HepG2 (cell line): ENCODE data around the gene LRP1-AS.

ENCODE experiments used
- BCLAF1 ChIP-seq: fragments of 450-650 bp; IDR thresholded peaks from 2 replicates; pipeline ENCODE4 v1.6.1; 2017; ENCODE audit warnings: mild to moderate bottlenecking
- BRCA1 ChIP-seq: sonication (generic); formaldehyde crosslinking; IDR thresholded peaks from 2 replicates; pipeline ENCODE4 v1.4.0; 2020; ENCODE audit warnings: missing genetic modification reagents
- GRHL1 ChIP-seq: sonication (generic); formaldehyde crosslinking; conservative IDR thresholded peaks from 2 replicates; pipeline ENCODE4 v1.8.0; 2022; ENCODE audit warnings: missing genetic modification reagents
- MTA1 ChIP-seq: sonication (generic); formaldehyde crosslinking; IDR thresholded peaks from 2 replicates; pipeline ENCODE4 v1.4.0; 2020; ENCODE audit warnings: missing genetic modification reagents, mild to moderate bottlenecking, borderline replicate concordance
- POLR2A ChIP-seq, 2 experiments: IDR thresholded peaks; 2 replicates each; pipeline ENCODE4 v1.6.1; 2011; ENCODE audit warnings: low read depth in 2 of 2, low read length in 2 of 2, mild to moderate bottlenecking in 1 of 2, moderate library complexity in 1 of 2; ENCODE audit not compliant: insufficient read depth in 1 of 2
- SMC3 ChIP-seq: IDR thresholded peaks from 2 replicates; pipeline ENCODE4 v1.6.1; 2011; ENCODE audit warnings: low read length, improper control_type of control experiment
- SP2 ChIP-seq: sonication (generic); formaldehyde crosslinking; IDR thresholded peaks from 2 replicates; pipeline ENCODE4 v1.5.1; 2020; ENCODE audit warnings: mild to moderate bottlenecking, missing genetic modification reagents
- SUZ12 ChIP-seq: fragments of 150-350 bp; IDR thresholded peaks from 2 replicates; pipeline ENCODE4 v1.6.1; 2014; ENCODE audit warnings: low read depth, low read length
- ZNF572 ChIP-seq: sonication (generic); formaldehyde crosslinking; IDR thresholded peaks from 2 replicates; pipeline ENCODE4 v1.5.1; 2020; ENCODE audit warnings: mild to moderate bottlenecking, missing genetic modification reagents
- TF ChIP-seq, protein P1 (sequence below): sonication (generic); formaldehyde crosslinking; IDR thresholded peaks from 2 replicates; pipeline ENCODE4 v1.4.0; 2020; ENCODE audit warnings: mild to moderate bottlenecking, low read depth, missing genetic modification reagents
- TF ChIP-seq, protein P2 (sequence below): sonication (generic); formaldehyde crosslinking; conservative IDR thresholded peaks from 2 replicates; pipeline ENCODE4 v1.4.0; 2020; ENCODE audit warnings: missing genetic modification reagents
- TF ChIP-seq, protein P3 (sequence below): sonication (generic); formaldehyde crosslinking; IDR thresholded peaks from 2 replicates; pipeline ENCODE4 v1.5.0; 2020; ENCODE audit warnings: missing genetic modification reagents

- TF ChIP-seq, protein P1, sequence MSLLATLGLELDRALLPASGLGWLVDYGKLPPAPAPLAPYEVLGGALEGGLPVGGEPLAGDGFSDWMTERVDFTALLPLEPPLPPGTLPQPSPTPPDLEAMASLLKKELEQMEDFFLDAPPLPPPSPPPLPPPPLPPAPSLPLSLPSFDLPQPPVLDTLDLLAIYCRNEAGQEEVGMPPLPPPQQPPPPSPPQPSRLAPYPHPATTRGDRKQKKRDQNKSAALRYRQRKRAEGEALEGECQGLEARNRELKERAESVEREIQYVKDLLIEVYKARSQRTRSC: no peak
- no peak for TF ChIP-seq SP2
- TF ChIP-seq GRHL1 (CRISPR knock-in tag): no peak
- TF ChIP-seq SUZ12: no peak
- TF ChIP-seq, protein P2, sequence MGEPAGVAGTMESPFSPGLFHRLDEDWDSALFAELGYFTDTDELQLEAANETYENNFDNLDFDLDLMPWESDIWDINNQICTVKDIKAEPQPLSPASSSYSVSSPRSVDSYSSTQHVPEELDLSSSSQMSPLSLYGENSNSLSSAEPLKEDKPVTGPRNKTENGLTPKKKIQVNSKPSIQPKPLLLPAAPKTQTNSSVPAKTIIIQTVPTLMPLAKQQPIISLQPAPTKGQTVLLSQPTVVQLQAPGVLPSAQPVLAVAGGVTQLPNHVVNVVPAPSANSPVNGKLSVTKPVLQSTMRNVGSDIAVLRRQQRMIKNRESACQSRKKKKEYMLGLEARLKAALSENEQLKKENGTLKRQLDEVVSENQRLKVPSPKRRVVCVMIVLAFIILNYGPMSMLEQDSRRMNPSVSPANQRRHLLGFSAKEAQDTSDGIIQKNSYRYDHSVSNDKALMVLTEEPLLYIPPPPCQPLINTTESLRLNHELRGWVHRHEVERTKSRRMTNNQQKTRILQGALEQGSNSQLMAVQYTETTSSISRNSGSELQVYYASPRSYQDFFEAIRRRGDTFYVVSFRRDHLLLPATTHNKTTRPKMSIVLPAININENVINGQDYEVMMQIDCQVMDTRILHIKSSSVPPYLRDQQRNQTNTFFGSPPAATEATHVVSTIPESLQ (CRISPR knock-in tag): no peak
- TF ChIP-seq, protein P3, sequence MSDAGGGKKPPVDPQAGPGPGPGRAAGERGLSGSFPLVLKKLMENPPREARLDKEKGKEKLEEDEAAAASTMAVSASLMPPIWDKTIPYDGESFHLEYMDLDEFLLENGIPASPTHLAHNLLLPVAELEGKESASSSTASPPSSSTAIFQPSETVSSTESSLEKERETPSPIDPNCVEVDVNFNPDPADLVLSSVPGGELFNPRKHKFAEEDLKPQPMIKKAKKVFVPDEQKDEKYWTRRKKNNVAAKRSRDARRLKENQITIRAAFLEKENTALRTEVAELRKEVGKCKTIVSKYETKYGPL (CRISPR knock-in tag): no peak
- TF ChIP-seq SMC3: no peak
- no peak for TF ChIP-seq ZNF572
- TF ChIP-seq BRCA1 (CRISPR knock-in tag): no peak
- TF ChIP-seq BCLAF1: no peak
- TF ChIP-seq MTA1 (CRISPR knock-in tag): no peak
- TF ChIP-seq POLR2A (IDR thresholded peaks at IDR 0.05; ENCODE audit: insufficient read depth in 1 of 2, low read depth in 2 of 2, low read length in 2 of 2): no peak
These were observed 6.2 kb downstream of the LRP1-AS start for GRCh38 chr12:57141249-57141648.
